Nephron progenitor cell (in vitro differentiated cells): ENCODE data around the gene GTPBP6.

Experiments
- DNase-seq: peaks from one replicate; pipeline ENCODE4 v3.0.0; 2021
- H3K27ac Mint-ChIP-seq: 2 replicates; pipeline ENCODE4 v1.8.0; 2021; ENCODE audit warnings: mild to moderate bottlenecking, moderate library complexity, mixed read lengths
- H3K27me3 Mint-ChIP-seq: 2 replicates; pipeline ENCODE4 v1.8.0; 2021; ENCODE audit warnings: mild to moderate bottlenecking, low read depth, mixed read lengths; ENCODE audit not compliant: poor library complexity
- H3K36me3 Mint-ChIP-seq: 2 replicates; pipeline ENCODE4 v1.8.0; 2021; ENCODE audit warnings: low read depth, mixed read lengths
- H3K4me1 Mint-ChIP-seq: 2 replicates; pipeline ENCODE4 v1.8.0; 2021; ENCODE audit warnings: mixed read lengths
- H3K4me3 Mint-ChIP-seq: 2 replicates; pipeline ENCODE4 v1.8.0; 2021; ENCODE audit warnings: mild to moderate bottlenecking, moderate library complexity, mixed read lengths
- H3K9me3 Mint-ChIP-seq: 2 replicates; pipeline ENCODE4 v1.8.0; 2021; ENCODE audit warnings: mild to moderate bottlenecking, moderate library complexity, mixed read lengths
- CTCF ChIP-seq: fragments of 200-600 bp; sonication (generic); IDR thresholded peaks from 2 replicates; pipeline ENCODE4 v1.5.0; 2021; ENCODE audit warnings: antibody characterized with exemption

Gene GTPBP6

GRCh38 chrX:323721-324628 lies 5.4 kb upstream of the GTPBP6 start:
- H3K4me3 Mint-ChIP-seq, result no peak overlapping the region
- H3K27ac Mint-ChIP-seq, result peak overlapping the region; percentile 2
- H3K27me3 Mint-ChIP-seq, result peaks cover 7% of the 10 kb centered on the region
- peak; percentile 53 for DNase-seq
- no peaks in the 10 kb centered on the region for H3K9me3 Mint-ChIP-seq
- TF ChIP-seq CTCF, result no peak
- peaks cover 29% of the 10 kb centered on the region for H3K4me1 Mint-ChIP-seq
- H3K36me3 Mint-ChIP-seq, result no peaks in the 10 kb centered on the region

GRCh38 chrX:320126-320783 lies 1.7 kb upstream of the GTPBP6 start:
- H3K27me3 Mint-ChIP-seq, result peaks cover 6% of the 10 kb centered on the region
- no peak for TF ChIP-seq CTCF
- no peaks in the 10 kb centered on the region for H3K9me3 Mint-ChIP-seq
- H3K36me3 Mint-ChIP-seq, result no peaks in the 10 kb centered on the region
- H3K4me3 Mint-ChIP-seq, result peak overlapping the region; percentile 89
- peak overlapping the region; percentile 84 for H3K27ac Mint-ChIP-seq
- DNase-seq, result no peak
- H3K4me1 Mint-ChIP-seq, result peaks cover 21% of the 10 kb centered on the region

GRCh38 chrX:319579-320125 lies 1.1 kb upstream of the GTPBP6 start:
- Mint-ChIP-seq H3K4me1 (peaks cover 18% of the 10 kb centered on the region), H3K36me3 (no peaks in the 10 kb centered on the region), H3K27me3 (peaks cover 3% of the 10 kb centered on the region), H3K4me3 (peak overlapping the region; percentile 89), H3K27ac (no peak overlapping the region), H3K9me3 (no peaks in the 10 kb centered on the region)
- no peak for TF ChIP-seq CTCF
- DNase-seq, result no peak

- H3K27ac Mint-ChIP-seq, result peak overlapping the region; percentile 97
- TF ChIP-seq CTCF, result no peak
- H3K27me3 Mint-ChIP-seq, result peaks cover 3% of the 10 kb centered on the region
- H3K4me3 Mint-ChIP-seq, result peak overlapping the region; percentile 90
- H3K36me3 Mint-ChIP-seq, result peaks cover 9% of the 10 kb centered on the region
- H3K9me3 Mint-ChIP-seq, result no peaks in the 10 kb centered on the region
- DNase-seq, result peak; percentile 98
- H3K4me1 Mint-ChIP-seq, result peaks cover 8% of the 10 kb centered on the region
Measured at GRCh38 chrX:318068-318738, 393 bp downstream of the GTPBP6 start.

GRCh38 chrX:317424-318067 lies 1.1 kb downstream of the GTPBP6 start:
- H3K36me3 Mint-ChIP-seq, result peaks cover 12% of the 10 kb centered on the region
- no peak for TF ChIP-seq CTCF
- peak overlapping the region; percentile 97 for H3K27ac Mint-ChIP-seq
- peaks cover 6% of the 10 kb centered on the region for H3K4me1 Mint-ChIP-seq
- H3K4me3 Mint-ChIP-seq, result peak overlapping the region; percentile 90
- H3K27me3 Mint-ChIP-seq, result peaks cover 3% of the 10 kb centered on the region
- H3K9me3 Mint-ChIP-seq, result no peaks in the 10 kb centered on the region
- no peak for DNase-seq
